Cardiac septum (tissue), 1 donor: ENCODE results near the gene HECW1. TPM values are rescaled to one million over a fixed set of nuclear protein-coding genes. Genes with fewer than 3 reads are reported as not detected.

Experiments used
- DNase-seq: peaks from one replicate; pipeline ENCODE4 v3.0.0-alpha.2; 2020; ENCODE audit warnings: low spot score
- intact Hi-C: fragments of 100-400 bp; cut with DNase I; formaldehyde crosslinking; loops from one replicate; pipeline ENCODE4 v1.14.0; 2022
- total RNA-seq: library from RNA; stranded (reverse); fragmentation: NEBNext Ultra II Directional; extraction: Animal tissue kit (Norgen Biotek cat#: 25700); gene quantifications from one replicate; pipeline ENCODE4 v1.2.1, GENCODE V29; 2021
- donor health status: DM: no; HTN: no; CAD: no.

HECW1 gene
- total RNA-seq, 1 donor from 2014 or later, result not detected

- no peak for DNase-seq
- intact Hi-C loops, result no loop called here
Measured at GRCh38 chr7:43535810-43536585, 423.6 kb downstream of the HECW1 start.

- intact Hi-C loops, result no loop called here
- DNase-seq, result no peak
Measured at GRCh38 chr7:43536773-43537172, 424.3 kb downstream of the HECW1 start.

GRCh38 chr7:43537765-43538403 is 425.4 kb downstream of the HECW1 start:
- DNase-seq, result no peak
- intact Hi-C loops, result no loop called here

GRCh38 chr7:43538404-43538771 is 425.9 kb downstream of the HECW1 start:
- intact Hi-C loops, result no loop called here
- DNase-seq, result no peak

GRCh38 chr7:43540471-43540870 is 428.0 kb downstream of the HECW1 start:
- no peak for DNase-seq
- intact Hi-C loops, result no loop called here

GRCh38 chr7:43542716-43543115 is 430.3 kb downstream of the HECW1 start:
- DNase-seq, result no peak
- intact Hi-C loops, result no loop called here

GRCh38 chr7:43546231-43546630 is 433.8 kb downstream of the HECW1 start:
- intact Hi-C loops, result no loop called here
- no peak for DNase-seq

- intact Hi-C loops, result no loop called here
Measured at GRCh38 chr7:43550427-43550826, 438.0 kb downstream of the HECW1 start.

GRCh38 chr7:43552122-43552521 is 439.7 kb downstream of the HECW1 start:
- intact Hi-C loops, result no loop called here
- DNase-seq, result no peak

More at GRCh38 chr7:43550427-43550826, 438.0 kb downstream of the HECW1 start:
- no peak for DNase-seq

- DNase-seq, result no peak
- intact Hi-C loops, result no loop called here
Measured at GRCh38 chr7:43553999-43554398, 441.6 kb downstream of the HECW1 start.

- intact Hi-C loops, result no loop called here
- no peak for DNase-seq
Measured at GRCh38 chr7:43554423-43554822, 442.0 kb downstream of the HECW1 start.

- intact Hi-C loops, result no loop called here
Measured at GRCh38 chr7:43557831-43558495, 445.5 kb downstream of the HECW1 start.

GRCh38 chr7:43559171-43559945 is 446.9 kb downstream of the HECW1 start:
- intact Hi-C loops, result no loop called here
- DNase-seq, result no peak

More at GRCh38 chr7:43557831-43558495, 445.5 kb downstream of the HECW1 start:
- no peak for DNase-seq

- no peak for DNase-seq
- intact Hi-C loops, result no loop called here
Measured at GRCh38 chr7:43559946-43560335, 447.5 kb downstream of the HECW1 start.

GRCh38 chr7:43560742-43561330 is 448.4 kb downstream of the HECW1 start:
- no peak for DNase-seq
- intact Hi-C loops, result no loop called here

- intact Hi-C loops, result no loop called here
- no peak for DNase-seq
Measured at GRCh38 chr7:43562383-43562782, 449.9 kb downstream of the HECW1 start.

- DNase-seq, result no peak
- intact Hi-C loops, result no loop called here
Measured at GRCh38 chr7:43565786-43566185, 453.3 kb downstream of the HECW1 start.

- no peak for DNase-seq
Measured at GRCh38 chr7:43568529-43568928, 456.1 kb downstream of the HECW1 start.

GRCh38 chr7:43569424-43569823 is 457.0 kb downstream of the HECW1 start:
- intact Hi-C loops, result no loop called here
- no peak for DNase-seq

More at GRCh38 chr7:43568529-43568928, 456.1 kb downstream of the HECW1 start:
- intact Hi-C loops, result no loop called here
